Fibroblast of lung (primary cell): ENCODE results near the gene SRGAP2B.
"Not testable (repeated sequence)": the region's sequence is repeated elsewhere in the genome, so short reads cannot be mapped to it uniquely, and the experiment has no call there.

ENCODE experiments used
- EZH2 ChIP-seq: IDR thresholded peaks from 2 replicates; pipeline ENCODE4 v1.5.1; 2012; ENCODE audit warnings: low read length, control low read depth, mild to moderate bottlenecking; ENCODE audit errors: missing control alignments
- TF ChIP-seq, protein P1 (sequence below), 2 donors: IDR thresholded peaks in 1 of 2; conservative IDR thresholded peaks in 1 of 2; 1 replicate in 1 of 2; 2 replicates in 1 of 2; pipeline ENCODE4 v1.5.1; 2011 to 2012; ENCODE audit warnings: low read length in 2 of 2, control low read depth in 1 of 2, inconsistent platforms in 1 of 2, low read depth in 1 of 2, mild to moderate bottlenecking in 1 of 2

DNA sequence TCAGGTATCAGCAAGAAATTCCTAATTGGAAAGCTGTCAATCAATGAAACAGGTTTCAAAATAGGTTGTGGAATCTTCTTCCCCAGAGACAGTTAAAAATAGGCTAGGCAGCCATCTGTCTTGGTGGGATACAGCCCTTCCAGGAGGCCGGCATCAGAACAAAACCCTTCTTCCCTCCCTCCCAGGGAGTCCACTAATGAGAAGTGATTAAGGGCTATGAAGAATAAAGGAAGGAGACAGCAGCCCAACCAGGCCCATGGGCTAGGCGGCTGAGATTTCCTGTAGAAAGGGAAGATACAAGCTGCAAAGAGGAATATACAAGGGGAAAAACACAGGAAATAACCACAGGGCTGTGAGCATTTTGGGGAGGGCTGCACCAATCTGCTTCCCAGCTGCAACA, 31.8 kb downstream of the SRGAP2B start:
- TF ChIP-seq, protein P1, sequence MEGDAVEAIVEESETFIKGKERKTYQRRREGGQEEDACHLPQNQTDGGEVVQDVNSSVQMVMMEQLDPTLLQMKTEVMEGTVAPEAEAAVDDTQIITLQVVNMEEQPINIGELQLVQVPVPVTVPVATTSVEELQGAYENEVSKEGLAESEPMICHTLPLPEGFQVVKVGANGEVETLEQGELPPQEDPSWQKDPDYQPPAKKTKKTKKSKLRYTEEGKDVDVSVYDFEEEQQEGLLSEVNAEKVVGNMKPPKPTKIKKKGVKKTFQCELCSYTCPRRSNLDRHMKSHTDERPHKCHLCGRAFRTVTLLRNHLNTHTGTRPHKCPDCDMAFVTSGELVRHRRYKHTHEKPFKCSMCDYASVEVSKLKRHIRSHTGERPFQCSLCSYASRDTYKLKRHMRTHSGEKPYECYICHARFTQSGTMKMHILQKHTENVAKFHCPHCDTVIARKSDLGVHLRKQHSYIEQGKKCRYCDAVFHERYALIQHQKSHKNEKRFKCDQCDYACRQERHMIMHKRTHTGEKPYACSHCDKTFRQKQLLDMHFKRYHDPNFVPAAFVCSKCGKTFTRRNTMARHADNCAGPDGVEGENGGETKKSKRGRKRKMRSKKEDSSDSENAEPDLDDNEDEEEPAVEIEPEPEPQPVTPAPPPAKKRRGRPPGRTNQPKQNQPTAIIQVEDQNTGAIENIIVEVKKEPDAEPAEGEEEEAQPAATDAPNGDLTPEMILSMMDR (conservative IDR thresholded peaks at IDR 0.05 in 1 of 2, IDR thresholded peaks at IDR 0.05 in 1 of 2; ENCODE audit: low read depth in 1 of 2, low read length in 2 of 2): not testable (repeated sequence)
- not testable (repeated sequence) for TF ChIP-seq EZH2
